Prostate gland (tissue), 2 donors: ENCODE results near the gene ALK. TPM values are rescaled to one million over a fixed set of nuclear protein-coding genes. Genes with fewer than 3 reads are reported as not detected.

Experiments
- DNase-seq: peaks from one replicate; pipeline ENCODE4 v3.0.0-alpha.2; 2019; ENCODE audit warnings: low spot score
- H3K27ac ChIP-seq, 2 donors: fragments of 200-600 bp; sonication (generic); 2 replicates each; pipeline ENCODE4 v1.5.1; 2017 to 2019
- H3K27me3 ChIP-seq: fragments of 200-600 bp; sonication (generic); replicated peaks from 2 replicates; pipeline ENCODE4 v1.5.1; 2019; ENCODE audit not compliant: insufficient read depth
- H3K36me3 ChIP-seq, 2 donors: fragments of 200-600 bp; sonication (generic); 1 replicate in 1 of 2; 2 replicates in 1 of 2; pipeline versions ENCODE4 v1.5.1 to v1.8.1; 2017 to 2019
- H3K4me1 ChIP-seq: fragments of 200-600 bp; sonication (generic); replicated peaks from 2 replicates; pipeline ENCODE4 v1.5.1; 2019
- H3K4me3 ChIP-seq, 2 donors: fragments of 200-600 bp; sonication (generic); 2 replicates each; pipeline ENCODE4 v1.5.1; 2017 to 2019
- H3K9me3 ChIP-seq: fragments of 200-600 bp; sonication (generic); 2 replicates; pipeline ENCODE4 v1.5.1; 2017
- POLR2A ChIP-seq: fragments of 450-650 bp; IDR thresholded peaks from one replicate; pipeline ENCODE4 v1.6.1; 2016; ENCODE audit warnings: antibody characterized with exemption, mild to moderate bottlenecking
- POLR2AphosphoS5 ChIP-seq: sonication (generic); formaldehyde crosslinking; IDR thresholded peaks from one replicate; pipeline ENCODE4 v1.6.1; 2017; ENCODE audit warnings: antibody characterized with exemption
- WGBS: methylation state at CpG from one replicate; pipeline ENCODE4 v1.1.5; 2018; 5-methylcytosine and 5-hydroxymethylcytosine counted together
- intact Hi-C: fragments of 100-400 bp; cut with DNase I; formaldehyde crosslinking; loops from one replicate; pipeline ENCODE4 v1.14.2; 2022
- total RNA-seq, 2 donors: library from RNA; depleted of rRNA; stranded (reverse); fragments of >200 nt; gene quantifications; one replicate each; pipeline ENCODE4 v1.1.0, GENCODE V29; 2016
- TF ChIP-seq, protein P1 (sequence below), 4 experiments: fragments of 200-600 bp in 2 of 4; fragments of 450-650 bp in 2 of 4; sonication (generic) in 2 of 4; IDR thresholded peaks; 1 replicate in 3 of 4; 2 replicates in 1 of 4; pipeline ENCODE4 v1.5.1; 2016 to 2019; ENCODE audit warnings: antibody characterized with exemption in 4 of 4, mild to moderate bottlenecking in 2 of 4, moderate library complexity in 2 of 4

ALK gene
- total RNA-seq, 2 donors from 2014 or later, result 0.14 to 1.2 TPM

DNA sequence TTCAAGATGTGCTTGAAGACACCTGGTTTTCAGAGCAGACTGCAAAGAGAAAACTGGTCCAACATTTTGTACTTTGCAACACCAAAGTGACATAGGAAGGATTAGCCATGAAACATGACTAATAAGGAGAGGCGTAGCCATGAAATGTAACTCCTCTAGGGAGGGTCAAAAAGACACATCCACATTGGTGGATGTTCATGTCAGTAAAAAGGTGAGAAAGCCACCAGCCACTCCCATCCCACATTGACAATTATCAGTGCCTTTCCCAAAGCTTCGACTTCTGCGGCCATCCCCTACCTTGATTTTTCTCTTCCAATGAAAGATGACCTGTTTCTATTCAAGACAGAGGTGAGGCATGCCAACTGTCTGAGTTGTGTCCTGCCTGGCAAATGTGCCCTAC lies 223.2 kb downstream of the ALK start:
- TF ChIP-seq, protein P1, sequence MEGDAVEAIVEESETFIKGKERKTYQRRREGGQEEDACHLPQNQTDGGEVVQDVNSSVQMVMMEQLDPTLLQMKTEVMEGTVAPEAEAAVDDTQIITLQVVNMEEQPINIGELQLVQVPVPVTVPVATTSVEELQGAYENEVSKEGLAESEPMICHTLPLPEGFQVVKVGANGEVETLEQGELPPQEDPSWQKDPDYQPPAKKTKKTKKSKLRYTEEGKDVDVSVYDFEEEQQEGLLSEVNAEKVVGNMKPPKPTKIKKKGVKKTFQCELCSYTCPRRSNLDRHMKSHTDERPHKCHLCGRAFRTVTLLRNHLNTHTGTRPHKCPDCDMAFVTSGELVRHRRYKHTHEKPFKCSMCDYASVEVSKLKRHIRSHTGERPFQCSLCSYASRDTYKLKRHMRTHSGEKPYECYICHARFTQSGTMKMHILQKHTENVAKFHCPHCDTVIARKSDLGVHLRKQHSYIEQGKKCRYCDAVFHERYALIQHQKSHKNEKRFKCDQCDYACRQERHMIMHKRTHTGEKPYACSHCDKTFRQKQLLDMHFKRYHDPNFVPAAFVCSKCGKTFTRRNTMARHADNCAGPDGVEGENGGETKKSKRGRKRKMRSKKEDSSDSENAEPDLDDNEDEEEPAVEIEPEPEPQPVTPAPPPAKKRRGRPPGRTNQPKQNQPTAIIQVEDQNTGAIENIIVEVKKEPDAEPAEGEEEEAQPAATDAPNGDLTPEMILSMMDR (IDR thresholded peaks at IDR 0.05), result no peak
- TF ChIP-seq POLR2AphosphoS5 (no peak), POLR2A (no peak)
- Histone ChIP-seq H3K4me3 (no peak overlapping the region), H3K27me3 (no peaks in the 10 kb centered on the region), H3K27ac (no peak overlapping the region), H3K9me3 (no peaks in the 10 kb centered on the region), H3K36me3 (no peaks in the 10 kb centered on the region), H3K4me1 (no peaks in the 10 kb centered on the region)
- WGBS, result 92% methylated on average over 3 of the region's 3 CpGs
- intact Hi-C loops, result no loop called here
- no peak for DNase-seq

DNA sequence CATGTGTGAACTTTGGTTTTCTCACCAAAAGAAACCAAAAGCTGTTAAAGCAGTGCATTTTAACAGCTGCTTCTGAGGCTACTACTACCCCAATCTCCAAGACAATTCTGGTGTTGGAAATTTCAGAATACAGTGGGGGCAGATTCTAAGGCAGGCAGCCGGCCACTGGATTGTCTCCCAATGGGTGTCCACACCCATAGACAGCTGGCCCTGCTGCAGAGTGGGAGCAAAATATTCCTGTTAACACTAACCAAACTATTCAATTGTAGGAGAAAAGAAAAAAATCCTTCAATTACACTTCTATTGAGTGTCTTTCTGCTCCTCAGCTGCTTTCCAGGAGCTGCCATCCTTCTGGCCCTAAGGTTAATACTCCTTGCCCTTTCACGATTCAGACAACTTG lies 223.7 kb downstream of the ALK start:
- H3K4me3 ChIP-seq, result no peak overlapping the region
- no peak for DNase-seq
- H3K4me1 ChIP-seq, result no peaks in the 10 kb centered on the region
- no peak overlapping the region for H3K27ac ChIP-seq
- intact Hi-C loops, result no loop called here
- TF ChIP-seq POLR2A (no peak), POLR2AphosphoS5 (no peak)
- TF ChIP-seq, protein P1 (IDR thresholded peaks at IDR 0.05), result no peak
- no peaks in the 10 kb centered on the region for H3K36me3 ChIP-seq
- 88% methylated on average over 2 of the region's 2 CpGs for WGBS
- H3K9me3 ChIP-seq, result no peaks in the 10 kb centered on the region
- no peaks in the 10 kb centered on the region for H3K27me3 ChIP-seq

DNA sequence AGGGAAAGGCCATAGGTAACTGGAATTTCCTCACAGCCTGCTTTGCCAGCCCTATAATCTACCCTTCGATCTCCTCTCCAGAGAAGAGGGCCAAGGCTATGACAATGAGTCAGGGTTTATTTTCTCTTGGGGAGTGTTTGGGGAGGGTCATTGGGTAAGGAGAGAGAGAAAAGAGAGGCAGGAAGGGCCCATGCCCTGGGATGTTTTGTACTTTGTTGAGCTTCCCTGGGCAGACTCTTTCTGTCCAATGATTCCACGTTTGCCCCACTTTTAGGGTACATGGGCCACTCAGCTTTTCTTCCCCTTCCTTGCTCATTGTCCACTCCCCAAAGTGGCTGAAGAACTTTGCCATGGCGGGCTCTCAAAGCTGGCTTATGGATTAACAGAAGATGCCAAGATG lies 224.2 kb downstream of the ALK start:
- Histone ChIP-seq H3K27me3 (no peaks in the 10 kb centered on the region), H3K9me3 (no peaks in the 10 kb centered on the region), H3K4me3 (no peak overlapping the region), H3K36me3 (no peaks in the 10 kb centered on the region), H3K27ac (no peak overlapping the region), H3K4me1 (no peaks in the 10 kb centered on the region)
- 78% methylated on average over 3 of the region's 3 CpGs for WGBS
- TF ChIP-seq POLR2A, result no peak
- no peak for TF ChIP-seq POLR2AphosphoS5
- no peak for DNase-seq
- intact Hi-C loops, result no loop called here

DNA sequence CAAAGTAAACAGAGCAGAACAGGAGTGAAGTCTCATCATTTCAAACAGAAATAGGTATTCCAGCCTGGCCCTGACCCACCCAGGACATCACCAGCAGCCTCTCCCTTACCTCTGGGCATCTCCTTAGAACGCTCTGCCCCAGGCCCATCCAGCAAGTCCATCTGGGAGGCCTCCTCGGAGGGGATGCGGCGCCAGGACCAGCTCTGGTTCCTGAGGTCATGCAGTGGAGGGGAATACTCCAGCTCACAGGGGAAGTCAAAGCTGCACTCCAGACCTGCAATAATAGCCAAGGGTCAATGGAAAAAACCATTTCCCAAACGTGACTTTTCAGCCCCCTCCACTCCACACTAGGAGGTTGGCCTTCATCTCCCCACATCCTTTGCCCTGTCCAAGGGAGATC lies 226.6 kb downstream of the ALK start:
- no peaks in the 10 kb centered on the region for H3K9me3 ChIP-seq

DNA sequence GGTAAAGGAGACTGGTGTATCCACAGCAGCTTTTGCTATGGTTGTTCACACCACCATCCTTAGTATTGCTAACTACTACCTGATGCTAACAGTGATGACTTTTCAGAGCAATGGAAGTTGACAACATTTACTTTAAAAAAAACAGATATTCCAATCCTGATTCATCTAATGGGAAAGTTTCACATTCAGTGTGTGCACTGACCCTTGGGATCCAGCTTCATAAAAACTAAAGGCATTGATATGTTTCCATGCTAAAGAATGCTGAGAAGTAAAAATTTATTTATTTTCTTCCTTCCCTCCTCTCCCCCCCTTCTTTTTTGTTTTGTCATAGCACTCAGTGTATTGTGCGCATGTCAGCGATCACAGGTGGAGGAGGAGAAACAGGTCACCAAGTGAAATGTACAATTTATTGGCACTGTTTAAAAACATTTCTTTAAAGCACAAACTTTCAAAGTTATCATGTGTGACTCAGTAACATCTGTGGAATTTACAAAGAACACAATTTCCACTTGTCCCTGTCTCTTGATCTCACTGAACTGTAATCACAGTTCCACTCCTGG lies 229.9 kb downstream of the ALK start:
- H3K36me3 ChIP-seq, result no peaks in the 10 kb centered on the region
- DNase-seq, result no peak
- H3K4me1 ChIP-seq, result no peaks in the 10 kb centered on the region
- no peak overlapping the region for H3K4me3 ChIP-seq
- no peak for TF ChIP-seq POLR2A
- TF ChIP-seq, protein P1 (IDR thresholded peaks at IDR 0.05), result no peak
- no peak for TF ChIP-seq POLR2AphosphoS5
- no peak overlapping the region for H3K27ac ChIP-seq
- 97% methylated on average over 2 of the region's 2 CpGs for WGBS
- H3K9me3 ChIP-seq, result no peaks in the 10 kb centered on the region
- intact Hi-C loops, result no loop called here
- no peaks in the 10 kb centered on the region for H3K27me3 ChIP-seq

More for the DNA sequence above, 226.6 kb downstream of the ALK start:
- intact Hi-C loops, result no loop called here
- no peak for DNase-seq
- H3K27ac ChIP-seq, result no peak overlapping the region
- TF ChIP-seq POLR2AphosphoS5 (no peak), POLR2A (no peak)
- TF ChIP-seq, protein P1 (IDR thresholded peaks at IDR 0.05), result no peak
- no peaks in the 10 kb centered on the region for H3K36me3 ChIP-seq
- 93% methylated on average over 5 of the region's 5 CpGs for WGBS
- H3K4me1 ChIP-seq, result no peaks in the 10 kb centered on the region
- H3K4me3 ChIP-seq, result no peak overlapping the region
- no peaks in the 10 kb centered on the region for H3K27me3 ChIP-seq
